Measurements from ENCODE around the gene KCNAB3.
A peak's percentile ranks its signal among the peaks of the same experiment; 100 is the strongest.

The KCNAB3 gene

DNA sequence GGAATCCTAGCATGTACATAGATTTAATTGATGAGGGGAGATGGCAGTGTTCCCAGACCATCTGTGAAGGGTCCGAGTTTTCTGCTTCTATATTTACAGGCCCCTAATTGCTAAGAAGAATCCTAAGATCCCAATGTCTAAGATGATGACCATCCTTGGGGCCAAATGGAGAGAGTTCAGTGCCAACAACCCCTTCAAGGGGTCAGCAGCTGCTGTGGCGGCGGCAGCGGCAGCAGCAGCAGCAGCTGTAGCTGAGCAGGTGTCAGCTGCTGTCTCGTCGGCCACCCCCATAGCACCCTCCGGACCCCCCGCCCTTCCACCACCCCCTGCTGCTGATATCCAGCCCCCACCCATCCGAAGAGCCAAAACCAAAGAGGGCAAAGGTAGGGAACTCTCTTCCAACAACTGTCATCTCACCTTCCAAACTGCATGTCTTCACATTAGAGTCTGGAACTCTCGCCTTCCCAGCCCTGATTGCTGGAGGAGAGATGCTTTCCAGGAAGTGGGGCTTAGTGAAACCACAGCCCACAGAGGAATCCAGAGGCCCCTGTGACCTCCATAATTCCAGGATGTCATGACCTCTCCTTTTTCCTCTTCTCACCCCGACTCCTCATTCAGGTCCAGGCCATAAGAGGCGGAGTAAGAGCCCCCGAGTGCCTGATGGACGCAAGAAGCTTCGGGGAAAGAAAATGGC is 36.3 kb downstream of the KCNAB3 start:
- TF ChIP-seq, protein P1, sequence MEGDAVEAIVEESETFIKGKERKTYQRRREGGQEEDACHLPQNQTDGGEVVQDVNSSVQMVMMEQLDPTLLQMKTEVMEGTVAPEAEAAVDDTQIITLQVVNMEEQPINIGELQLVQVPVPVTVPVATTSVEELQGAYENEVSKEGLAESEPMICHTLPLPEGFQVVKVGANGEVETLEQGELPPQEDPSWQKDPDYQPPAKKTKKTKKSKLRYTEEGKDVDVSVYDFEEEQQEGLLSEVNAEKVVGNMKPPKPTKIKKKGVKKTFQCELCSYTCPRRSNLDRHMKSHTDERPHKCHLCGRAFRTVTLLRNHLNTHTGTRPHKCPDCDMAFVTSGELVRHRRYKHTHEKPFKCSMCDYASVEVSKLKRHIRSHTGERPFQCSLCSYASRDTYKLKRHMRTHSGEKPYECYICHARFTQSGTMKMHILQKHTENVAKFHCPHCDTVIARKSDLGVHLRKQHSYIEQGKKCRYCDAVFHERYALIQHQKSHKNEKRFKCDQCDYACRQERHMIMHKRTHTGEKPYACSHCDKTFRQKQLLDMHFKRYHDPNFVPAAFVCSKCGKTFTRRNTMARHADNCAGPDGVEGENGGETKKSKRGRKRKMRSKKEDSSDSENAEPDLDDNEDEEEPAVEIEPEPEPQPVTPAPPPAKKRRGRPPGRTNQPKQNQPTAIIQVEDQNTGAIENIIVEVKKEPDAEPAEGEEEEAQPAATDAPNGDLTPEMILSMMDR (IDR thresholded peaks at IDR 0.05; ENCODE audit: low read length, missing control alignments) = no peak
- no peak for DNase-seq (ENCODE audit: low read depth)
- no peak overlapping the region for H3K4me3 ChIP-seq (replicated peaks; ENCODE audit: low read depth, low read length)

DNA sequence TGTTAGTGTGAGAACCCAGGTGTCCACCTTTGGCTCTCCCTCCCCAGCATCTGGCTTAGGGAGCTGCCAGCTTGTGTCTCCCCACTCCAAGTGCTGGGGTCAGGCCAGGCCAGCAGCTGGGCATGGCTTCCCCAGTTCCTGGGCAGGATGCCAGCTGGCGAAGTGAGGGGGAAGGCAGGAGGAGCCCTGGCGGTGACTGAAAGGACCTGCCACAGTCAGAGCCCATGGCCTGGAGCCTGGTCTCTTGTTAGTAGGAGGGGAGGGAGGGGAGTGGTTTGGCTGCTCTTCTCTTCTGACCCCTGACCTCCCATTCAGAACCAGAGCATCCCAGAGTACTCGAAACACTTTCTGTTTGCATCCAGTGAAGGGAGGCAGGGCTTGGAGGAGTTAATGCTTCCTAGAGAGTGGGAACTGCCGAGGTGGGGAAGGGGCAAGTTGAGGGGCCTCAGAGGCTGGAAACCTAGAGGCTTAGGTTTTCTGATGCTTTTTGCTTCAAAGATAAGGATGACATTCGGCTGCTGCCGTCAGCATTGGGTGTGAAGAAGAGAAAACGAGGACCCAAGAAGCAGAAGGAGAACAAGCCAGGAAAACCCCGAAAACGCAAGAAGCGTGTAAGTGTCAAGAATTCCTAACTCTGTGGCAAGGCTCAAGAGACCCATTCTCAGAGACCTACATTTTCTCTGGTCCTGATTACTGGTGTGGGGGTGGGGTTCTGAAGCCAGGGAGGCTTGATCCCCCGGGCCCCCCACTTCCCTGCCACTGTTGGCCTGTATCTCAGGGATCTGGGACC is 40.3 kb downstream of the KCNAB3 start:
- DNase-seq (ENCODE audit: low read depth) = peak; percentile 96
- TF ChIP-seq, protein P1 (IDR thresholded peaks at IDR 0.05; ENCODE audit: low read length, missing control alignments) = peak; percentile 47
- peak overlapping the region; percentile 33 for H3K4me3 ChIP-seq (replicated peaks; ENCODE audit: low read depth, low read length)

DNA sequence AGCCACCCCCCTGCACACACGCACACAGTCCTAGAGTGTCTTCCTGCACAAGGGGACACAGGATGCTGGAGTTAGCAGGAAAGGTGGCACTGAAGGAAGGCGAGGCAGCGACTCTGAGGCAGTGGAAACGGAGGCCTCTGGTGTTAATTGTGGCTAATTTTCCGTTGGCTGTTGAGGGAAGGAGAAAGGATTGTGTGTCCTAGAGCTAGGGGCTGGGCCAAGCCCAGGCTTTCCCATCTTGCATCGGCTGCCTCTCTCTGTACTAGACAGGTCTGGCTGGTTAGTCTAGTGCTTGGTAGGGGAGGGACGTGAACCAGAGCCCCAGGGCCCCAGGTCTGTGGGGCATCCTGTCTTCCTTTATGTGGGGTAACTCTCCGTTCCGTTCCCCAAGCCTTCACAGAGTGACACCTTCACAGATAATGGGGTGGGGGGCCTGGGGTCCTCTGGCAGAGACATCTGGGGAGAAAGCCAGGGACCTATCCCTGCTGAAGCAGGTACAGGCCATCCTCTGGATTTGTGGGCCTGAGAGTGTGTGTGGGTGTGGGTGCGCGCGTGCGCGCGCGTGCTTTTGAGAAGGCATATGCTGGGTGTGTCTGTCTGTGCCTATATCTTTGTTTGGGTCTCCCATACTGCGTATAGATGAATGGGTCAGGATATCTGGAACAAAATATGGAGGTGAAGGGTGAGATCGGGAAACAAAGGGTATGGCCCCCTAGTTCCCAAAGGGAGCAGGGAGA is 41.3 kb downstream of the KCNAB3 start, which contains the start of gene CHD3:
Gene CHD3, plus strand, starts transcription at position 606 of the 737 bp plus-strand sequence. CDS start 212 bp downstream, outside the sequence.
- DNase-seq (ENCODE audit: low read depth) = peak; percentile 21
- TF ChIP-seq, protein P1 (IDR thresholded peaks at IDR 0.05; ENCODE audit: low read length, missing control alignments) = no peak
- H3K4me3 ChIP-seq (replicated peaks; ENCODE audit: low read depth, low read length) = peak within 1 kb of the TSS; percentile 56

DNA sequence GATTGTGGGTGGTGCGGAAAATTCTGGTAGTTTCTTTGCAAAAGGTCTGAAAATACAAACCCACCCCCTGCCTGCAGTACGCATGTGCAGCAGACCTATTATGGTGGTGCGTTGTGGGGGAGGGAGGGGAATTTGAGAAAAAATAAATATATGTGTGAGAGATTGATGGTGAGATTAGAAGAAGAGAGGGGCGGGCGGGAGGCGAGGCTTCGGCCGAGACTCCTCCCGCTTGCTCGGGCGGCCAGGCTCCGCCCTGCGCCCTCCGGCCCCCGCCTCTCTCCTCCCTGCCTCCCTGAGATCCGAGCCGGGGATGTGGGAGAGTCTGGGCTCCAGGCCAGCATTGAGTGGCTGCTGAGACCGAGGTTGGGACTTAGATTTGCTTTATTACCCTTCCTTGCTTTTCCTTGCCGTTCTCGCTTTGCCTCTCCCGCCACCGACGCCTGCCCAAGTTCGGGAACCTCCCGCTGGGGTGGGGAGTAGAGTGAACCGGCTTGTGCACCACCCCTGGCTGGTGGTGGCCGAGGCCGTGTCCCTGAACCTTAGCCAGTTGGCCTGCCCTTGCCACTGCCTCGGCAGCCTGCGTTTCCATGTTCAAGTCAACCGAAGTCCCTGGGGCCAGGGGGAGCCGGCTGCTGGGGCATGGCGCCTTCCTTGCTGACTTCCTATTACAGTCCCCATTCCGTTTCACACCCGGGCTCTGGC is 42.0 kb downstream of the KCNAB3 start:
- peak overlapping the region; percentile 78 for H3K4me3 ChIP-seq (replicated peaks; ENCODE audit: low read depth, low read length)
- TF ChIP-seq, protein P1 (IDR thresholded peaks at IDR 0.05; ENCODE audit: low read length, missing control alignments) = no peak
- peak; percentile 99 for DNase-seq (ENCODE audit: low read depth)

DNA sequence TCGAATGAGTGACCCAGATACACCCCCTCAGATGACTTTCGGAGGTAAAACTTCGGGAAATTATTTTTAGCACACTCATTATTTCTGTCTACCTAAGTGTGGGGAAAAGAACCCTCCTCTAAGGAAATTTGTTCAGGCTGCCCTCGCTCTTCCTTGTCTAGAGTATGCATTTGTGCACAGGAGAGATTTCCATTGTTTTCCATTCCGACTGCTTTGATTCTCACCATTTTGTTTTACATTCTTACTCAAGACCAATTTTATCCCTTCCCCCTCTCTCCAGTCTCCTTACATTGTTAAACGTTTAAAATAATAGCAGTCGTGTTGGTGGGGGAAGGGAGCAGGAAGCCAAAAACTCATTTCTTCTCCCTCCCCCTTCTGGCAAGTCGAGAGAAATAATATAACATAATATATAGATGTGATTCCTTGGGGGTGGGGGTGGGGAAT is 42.6 kb downstream of the KCNAB3 start:
- TF ChIP-seq, protein P1 (IDR thresholded peaks at IDR 0.05; ENCODE audit: low read length, missing control alignments) = peak; percentile 5
- peak overlapping the region; percentile 78 for H3K4me3 ChIP-seq (replicated peaks; ENCODE audit: low read depth, low read length)
- DNase-seq (ENCODE audit: low read depth) = no peak
